HEK293T (cell line): ENCODE results near the gene GLI1.

ENCODE experiments used
- ARNT ChIP-seq: fragments of 450-650 bp; IDR thresholded peaks from 2 replicates; pipeline ENCODE4 v1.6.1; 2017; ENCODE audit warnings: mild to moderate bottlenecking
- BHLHE40 ChIP-seq: fragments of 450-650 bp; IDR thresholded peaks from 2 replicates; pipeline ENCODE4 v1.6.1; 2016; ENCODE audit warnings: mild to moderate bottlenecking, moderate library complexity, borderline replicate concordance
- CTBP1 ChIP-seq: fragments of 450-650 bp; IDR thresholded peaks from 2 replicates; pipeline ENCODE4 v1.6.1; 2016; ENCODE audit warnings: borderline replicate concordance
- FOXK2 ChIP-seq: fragments of 450-650 bp; IDR thresholded peaks from 2 replicates; pipeline ENCODE4 v1.6.1; 2016; ENCODE audit warnings: mild to moderate bottlenecking
- FOXM1 ChIP-seq: fragments of 450-650 bp; IDR thresholded peaks from 2 replicates; pipeline ENCODE4 v1.6.1; 2017; ENCODE audit warnings: mild to moderate bottlenecking, borderline replicate concordance
- SP1 ChIP-seq: fragments of 450-650 bp; IDR thresholded peaks from 2 replicates; pipeline ENCODE4 v1.6.1; 2017
- TARDBP ChIP-seq: fragments of 450-650 bp; IDR thresholded peaks from 2 replicates; pipeline ENCODE4 v1.6.1; 2016
- ZNF384 ChIP-seq: fragments of 450-650 bp; IDR thresholded peaks from 2 replicates; pipeline ENCODE4 v1.6.1; 2016

- TF ChIP-seq SP1 (no peak), CTBP1 (no peak), BHLHE40 (no peak), ZNF384 (no peak), ARNT (no peak), FOXM1 (no peak), TARDBP (no peak), FOXK2 (no peak)
Measured at GRCh38 chr12:57479043-57479375, 19.4 kb downstream of the GLI1 start.
